HG02981 (cell line): ENCODE measurements around the gene DLG2.
"Not testable (repeated sequence)": the region's sequence is repeated elsewhere in the genome, so short reads cannot be mapped to it uniquely, and the experiment has no call there.

Source experiments
- ATAC-seq: cut with Tn5 transposase; IDR thresholded peaks from one replicate; pipeline ENCODE4 v1.9.1; 2021; ENCODE audit warnings: mild to moderate bottlenecking, moderate library complexity; ENCODE audit not compliant: unreplicated experiment

The DLG2 gene

GRCh38 chr11:83427943-83428342 is 2199.2 kb downstream of the DLG2 start:
- ATAC-seq = no peak

- ATAC-seq = no peak
Measured at GRCh38 chr11:83427501-83427900, 2199.6 kb downstream of the DLG2 start.

GRCh38 chr11:83425137-83425466 is 2202.0 kb downstream of the DLG2 start:
- ATAC-seq = no peak

- no peak for ATAC-seq
Measured at GRCh38 chr11:83424376-83425136, 2202.6 kb downstream of the DLG2 start.

- ATAC-seq = not testable (repeated sequence)
Measured at GRCh38 chr11:83422641-83423040, 2204.5 kb downstream of the DLG2 start.

GRCh38 chr11:83410605-83411565 is 2216.3 kb downstream of the DLG2 start:
- ATAC-seq = no peak

- no peak for ATAC-seq
Measured at GRCh38 chr11:83409891-83410290, 2217.3 kb downstream of the DLG2 start.

- ATAC-seq = no peak
Measured at GRCh38 chr11:83409476-83409875, 2217.7 kb downstream of the DLG2 start.

GRCh38 chr11:83408946-83409345 is 2218.2 kb downstream of the DLG2 start:
- ATAC-seq = no peak
